Spleen (tissue), 11 donors: ENCODE results near the gene SLC47A2. TPM values are rescaled to one million over a fixed set of nuclear protein-coding genes. Genes with fewer than 3 reads are reported as not detected.

Experiments used
- DNase-seq: peaks from one replicate; pipeline ENCODE4 v3.0.0-alpha.2; 2020
- H3K27ac ChIP-seq, 8 donors: fragments of 200-600 bp; sonication (generic) in 7 of 8; 1 replicate in 4 of 8; 2 replicates in 4 of 8; pipeline versions ENCODE4 v1.5.0 to v1.8.0; 2016 to 2021; ENCODE audit warnings: inconsistent platforms in 4 of 8, mild to moderate bottlenecking in 4 of 8, moderate library complexity in 1 of 8
- H3K27me3 ChIP-seq, 7 donors: fragments of 200-600 bp; sonication (generic) in 6 of 7; replicated peaks in 1 of 7; 1 replicate in 4 of 7; 2 replicates in 3 of 7; pipeline versions ENCODE4 v1.5.0 to v1.8.0; 2016 to 2021; ENCODE audit warnings: inconsistent platforms in 3 of 7, mild to moderate bottlenecking in 1 of 7
- H3K36me3 ChIP-seq, 6 donors: fragments of 200-600 bp; sonication (generic) in 5 of 6; 1 replicate in 4 of 6; 2 replicates in 2 of 6; pipeline versions ENCODE4 v1.5.0 to v1.8.0; 2016 to 2021; ENCODE audit warnings: inconsistent platforms in 2 of 6
- H3K4me1 ChIP-seq, 6 donors: fragments of 200-600 bp; sonication (generic) in 5 of 6; 1 replicate in 3 of 6; 2 replicates in 3 of 6; pipeline versions ENCODE4 v1.5.0 to v1.8.0; 2016 to 2021; ENCODE audit warnings: inconsistent platforms in 3 of 6
- H3K4me3 ChIP-seq, 8 donors: fragments of 200-600 bp; sonication (generic) in 7 of 8; 1 replicate in 4 of 8; 2 replicates in 4 of 8; pipeline versions ENCODE4 v1.5.0 to v1.8.0; 2016 to 2021; ENCODE audit warnings: inconsistent platforms in 4 of 8, mild to moderate bottlenecking in 4 of 8, moderate library complexity in 2 of 8
- H3K9me3 ChIP-seq, 8 donors: fragments of 200-600 bp; sonication (generic) in 7 of 8; 1 replicate in 4 of 8; 2 replicates in 4 of 8; pipeline versions ENCODE4 v1.5.0 to v1.8.0; 2016 to 2021; ENCODE audit warnings: inconsistent platforms in 4 of 8
- CTCF ChIP-seq, 11 experiments: fragments of 200-600 bp in 7 of 11; fragments of 450-650 bp in 4 of 11; sonication (generic) in 4 of 11; IDR thresholded peaks in 8 of 11; conservative IDR thresholded peaks in 3 of 11; 1 replicate in 7 of 11; 2 replicates in 4 of 11; pipeline versions ENCODE4 v1.4.0 to v1.8.0; 2016 to 2021; ENCODE audit warnings: antibody characterized with exemption in 11 of 11, inconsistent platforms in 4 of 11, mild to moderate bottlenecking in 1 of 11
- POLR2A ChIP-seq, 3 donors: fragments of 450-650 bp; IDR thresholded peaks; one replicate each; pipeline ENCODE4 v1.5.1; 2017; ENCODE audit warnings: antibody characterized with exemption in 3 of 3, mild to moderate bottlenecking in 1 of 3
- POLR2AphosphoS5 ChIP-seq, 3 donors: sonication (generic); formaldehyde crosslinking; IDR thresholded peaks; one replicate each; pipeline ENCODE4 v1.5.1; 2017; ENCODE audit warnings: antibody characterized with exemption in 3 of 3
- WGBS, 5 donors: extraction: QIAGEN DNeasy Blood & Tissue Kit in 3 of 5; methylation state at CpG; one replicate each; pipeline versions ENCODE4 v1.1.5 to v1.1.7; 2013 to 2018; 5-methylcytosine and 5-hydroxymethylcytosine counted together
- intact Hi-C: fragments of 100-400 bp; cut with DNase I; formaldehyde crosslinking; loops from one replicate; pipeline ENCODE4 v1.15.0; 2023; ENCODE audit warnings: low total_unique reads
- polyA plus RNA-seq, 3 donors: library from polyadenylated mRNA; stranded (reverse); fragments of 200-250 nt; gene quantifications; one replicate each; pipeline ENCODE4 v1.2.1, GENCODE V29; 2013
- total RNA-seq, 7 donors: library from RNA; depleted of rRNA in 3 of 7; stranded (reverse); fragments of >200 nt in 3 of 7; fragmentation: NEBNext Ultra II Directional in 4 of 7; extraction: Animal tissue kit (Norgen Biotek cat#: 25700) in 4 of 7; gene quantifications; one replicate each; pipeline versions ENCODE4 v1.1.0 to v1.2.1, GENCODE V29; 2016 to 2021
- donor health status: healthy with polysubstance abuse.
- donor health status: DM: no; HTN: no; CAD: no; lungs with moderate emphysema.
- donor health status: DM: no; HTN: no; CAD: no.
- donor health status: Bipolar disorder and iron deficiency.
- donor health status: healthy.
- donor health status: DM: no; HTN: no; CAD: no.
- donor health status: DM: yes; HTN: yes; CAD: no.

Gene SLC47A2
- total and polyA plus RNA-seq, 10 donors, result 0.03 TPM; not detected in 9

GRCh38 chr17:19646788-19647696, 69.3 kb downstream of the SLC47A2 start:
- Histone ChIP-seq H3K9me3 (no peaks in the 10 kb centered on the region), H3K4me1 (peaks cover 18 to 62% (median 50%) of the 10 kb centered on the region in 6 donors), H3K4me3 (peak overlapping the region in 3 of 8 donors; percentile 74 to 100 (median 91)), H3K27ac (peak overlapping the region; percentile 90 to 98 (median 95)), H3K36me3 (peaks cover 0 to 5% (median 0%) of the 10 kb centered on the region in 6 donors), H3K27me3 (no peaks in the 10 kb centered on the region)
- TF ChIP-seq POLR2AphosphoS5 (IDR thresholded peaks at IDR 0.05) (peak in 1 of 3 donors; percentile 19), CTCF (IDR thresholded peaks at IDR 0.05 in 8 of 11, conservative IDR thresholded peaks at IDR 0.05 in 3 of 11) (no peak), POLR2A (IDR thresholded peaks at IDR 0.05) (no peak)
- DNase-seq, result no peak
- 57 to 72% (median 67%) methylated on average over 4 of the region's 4 CpGs for WGBS, 5 donors
- intact Hi-C loops, result loop anchor here (10.0 kb wide), 2 partner anchors 118 to 132 kb away; no protein-coding TSS in a partner anchor

GRCh38 chr17:19645734-19646201, 70.6 kb downstream of the SLC47A2 start:
- 25 to 37% (median 28%) methylated on average over 4 of the region's 4 CpGs for WGBS, 5 donors
- Histone ChIP-seq H3K9me3 (no peaks in the 10 kb centered on the region), H3K4me1 (peaks cover 13 to 49% (median 41%) of the 10 kb centered on the region in 6 donors), H3K27ac (peak overlapping the region in 4 of 8 donors; percentile 90 to 97 (median 94)), H3K4me3 (no peak overlapping the region), H3K36me3 (no peaks in the 10 kb centered on the region), H3K27me3 (no peaks in the 10 kb centered on the region)
- TF ChIP-seq POLR2A (IDR thresholded peaks at IDR 0.05), result no peak
- TF ChIP-seq POLR2AphosphoS5 (IDR thresholded peaks at IDR 0.05), result no peak
- peak in 10 of 11 experiments; percentile 19 to 79 (median 65) for TF ChIP-seq CTCF (IDR thresholded peaks at IDR 0.05 in 8 of 11, conservative IDR thresholded peaks at IDR 0.05 in 3 of 11)
- no peak for DNase-seq
- intact Hi-C loops, result loop anchor here (10.0 kb wide), 2 partner anchors 119 to 131 kb away; no protein-coding TSS in a partner anchor

- Histone ChIP-seq H3K9me3 (peaks cover 0 to 2% (median 0%) of the 10 kb centered on the region in 8 donors), H3K4me3 (no peak overlapping the region), H3K27me3 (no peaks in the 10 kb centered on the region), H3K4me1 (peaks cover 8 to 38% (median 30%) of the 10 kb centered on the region in 6 donors), H3K27ac (no peak overlapping the region), H3K36me3 (no peaks in the 10 kb centered on the region)
- intact Hi-C loops, result loop anchor here (10.0 kb wide), 2 partner anchors 120 to 130 kb away; no protein-coding TSS in a partner anchor
- no peak for TF ChIP-seq POLR2A (IDR thresholded peaks at IDR 0.05)
- TF ChIP-seq POLR2AphosphoS5 (IDR thresholded peaks at IDR 0.05), result no peak
- TF ChIP-seq CTCF (IDR thresholded peaks at IDR 0.05 in 8 of 11, conservative IDR thresholded peaks at IDR 0.05 in 3 of 11), result no peak
- no peak for DNase-seq
- 82 to 91% (median 85%) methylated on average over 5 of the region's 5 CpGs for WGBS, 5 donors
Observed at GRCh38 chr17:19644493-19645210, 71.7 kb downstream of the SLC47A2 start.
